Left ventricle myocardium superior (tissue), 1 donor: Measurements from ENCODE around the gene FOXA2. TPM values are rescaled to one million over a fixed set of nuclear protein-coding genes. Genes with fewer than 3 reads are reported as not detected.

ENCODE experiments used
- ATAC-seq: fragments of 200-7000 bp; cut with Tn5 transposase; one replicate; pipeline ENCODE4 v1.9.1; 2020; ENCODE audit warnings: mild to moderate bottlenecking, moderate library complexity
- DNase-seq: peaks from one replicate; pipeline ENCODE4 v3.0.0-alpha.2; 2020
- intact Hi-C: fragments of 100-400 bp; cut with micrococcal nuclease; formaldehyde crosslinking; loops from one replicate; pipeline ENCODE4 v1.11.0; 2022
- total RNA-seq: library from RNA; stranded (reverse); fragmentation: NEBNext Ultra II Directional; extraction: Animal tissue kit (Norgen Biotek cat#: 25700); gene quantifications from one replicate; pipeline ENCODE4 v1.2.1, GENCODE V29; 2021
- donor health status: DM: no; HTN: yes; CAD: no; lungs with severe emphysema.

FOXA2 gene
- total RNA-seq, 1 donor from 2014 or later, result not detected

GRCh38 chr20:22574545-22575086 lies 9.8 kb downstream of the FOXA2 start:
- DNase-seq (no peak), ATAC-seq (no peak)
- intact Hi-C loops, result no loop called here

DNA sequence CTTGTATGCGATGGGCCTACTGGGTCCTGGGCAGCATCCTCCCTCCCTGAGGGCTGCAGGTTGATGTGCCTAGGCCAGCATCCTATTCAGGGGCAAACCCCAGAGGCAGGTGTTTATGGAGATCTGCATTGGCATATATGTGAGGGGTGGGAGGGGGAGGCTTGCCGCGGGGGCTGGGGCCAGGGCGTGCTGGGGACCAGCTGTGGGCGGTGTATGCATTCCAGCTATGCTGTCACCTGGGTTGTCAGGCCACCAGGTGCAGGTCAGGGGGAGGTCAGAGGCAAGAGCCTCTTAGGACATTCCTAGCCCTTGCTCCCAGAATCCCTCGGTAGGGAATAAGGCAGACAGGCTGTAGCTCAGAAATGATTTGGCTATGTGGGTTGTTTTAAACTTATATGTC lies 11.9 kb downstream of the FOXA2 start:
- intact Hi-C loops, result no loop called here
- no peak for ATAC-seq

GRCh38 chr20:22572023-22572422 lies 12.3 kb downstream of the FOXA2 start:
- ATAC-seq (no peak), DNase-seq (no peak)
- intact Hi-C loops, result no loop called here

More for the DNA sequence above, 11.9 kb downstream of the FOXA2 start:
- DNase-seq, result no peak

DNA sequence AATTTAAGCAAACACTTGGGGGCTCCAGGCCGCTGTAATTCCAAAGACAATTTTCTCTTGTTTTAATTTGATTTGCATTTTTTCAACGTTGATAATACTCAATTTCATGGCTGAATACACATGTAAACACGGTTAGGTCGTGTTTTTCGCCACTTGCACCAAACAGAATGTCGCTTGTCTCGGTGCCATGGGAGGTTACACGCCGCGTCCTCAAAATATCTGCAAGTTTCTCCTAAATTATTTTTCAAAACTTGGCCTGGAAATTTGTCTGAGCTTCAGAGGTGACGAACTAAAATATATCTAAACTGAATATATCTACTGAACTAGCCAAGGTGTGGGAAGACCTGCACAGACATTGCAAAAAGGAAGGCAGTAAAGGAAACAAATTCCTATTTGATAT lies 15.0 kb downstream of the FOXA2 start:
- DNase-seq (no peak), ATAC-seq (no peak)
- intact Hi-C loops, result no loop called here

DNA sequence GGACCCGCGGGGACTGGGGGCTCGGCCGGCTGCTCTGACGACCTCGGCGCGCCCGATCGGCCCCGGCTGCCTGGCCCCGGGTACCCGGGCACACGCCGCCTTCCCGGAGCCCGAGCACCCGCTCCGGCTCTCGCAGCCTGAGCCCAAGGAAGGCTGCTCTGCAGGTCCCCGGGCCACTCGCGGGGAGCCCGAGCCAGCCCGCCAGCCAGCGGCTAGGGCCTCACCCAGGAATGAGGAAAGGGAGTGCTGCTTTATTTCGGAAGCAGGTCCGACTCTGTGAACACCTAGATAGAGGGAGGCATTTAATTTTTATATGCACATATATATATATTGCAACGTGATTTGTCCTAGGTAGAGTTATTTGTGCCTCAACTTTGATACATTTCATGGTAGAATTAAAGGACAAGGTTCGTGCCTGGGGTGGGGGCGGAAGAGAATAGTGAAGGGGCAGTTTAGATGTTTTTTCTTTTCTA lies 15.5 kb downstream of the FOXA2 start:
- ATAC-seq, result no peak
- intact Hi-C loops, result no loop called here
- DNase-seq, result no peak

DNA sequence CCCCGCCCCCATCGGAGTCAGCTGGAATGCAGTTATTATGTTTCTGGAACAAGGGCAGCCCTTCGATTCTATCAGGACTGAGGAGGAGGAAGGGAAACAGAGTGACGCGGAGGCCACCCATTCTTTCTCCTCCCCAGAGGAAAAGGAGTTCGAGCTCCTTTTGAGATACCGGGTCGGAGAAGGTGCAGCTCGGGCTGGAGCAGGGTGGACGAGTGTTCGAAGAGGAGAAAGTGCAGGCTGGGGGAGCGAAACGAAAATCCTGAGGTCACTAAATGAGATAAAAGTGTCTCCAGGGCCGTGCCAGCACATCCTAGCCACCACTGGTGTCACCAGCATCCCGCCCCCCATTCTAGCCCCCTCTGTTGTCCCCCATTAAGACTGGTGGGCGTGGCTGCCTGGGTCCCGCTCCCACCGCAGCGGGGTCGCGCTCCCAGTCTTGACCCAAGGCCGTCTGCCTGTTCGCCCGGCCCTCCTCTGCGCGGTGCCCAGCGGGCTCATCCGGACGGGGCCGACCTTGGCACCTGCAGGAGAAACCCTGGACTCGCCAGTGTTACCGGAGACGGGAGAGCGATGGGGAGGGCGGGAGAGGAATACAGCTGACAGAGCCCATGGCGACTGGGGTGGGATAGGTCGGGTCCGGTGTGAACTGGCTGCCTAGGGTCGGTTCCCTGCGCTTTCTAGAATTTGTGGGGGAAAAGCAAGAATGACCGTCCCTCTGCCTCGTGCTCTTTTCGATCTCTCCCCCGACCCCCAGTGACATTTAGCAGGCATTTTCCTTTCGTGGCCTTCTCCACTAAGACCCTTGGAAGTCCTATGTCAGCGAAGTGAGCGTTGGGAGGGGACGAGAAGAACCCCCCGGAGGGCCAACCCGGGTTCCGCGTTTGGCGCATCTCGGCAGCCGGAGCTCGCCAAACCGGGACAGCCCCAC lies 16.2 kb downstream of the FOXA2 start:
- intact Hi-C loops, result no loop called here
- ATAC-seq, result no peak

DNA sequence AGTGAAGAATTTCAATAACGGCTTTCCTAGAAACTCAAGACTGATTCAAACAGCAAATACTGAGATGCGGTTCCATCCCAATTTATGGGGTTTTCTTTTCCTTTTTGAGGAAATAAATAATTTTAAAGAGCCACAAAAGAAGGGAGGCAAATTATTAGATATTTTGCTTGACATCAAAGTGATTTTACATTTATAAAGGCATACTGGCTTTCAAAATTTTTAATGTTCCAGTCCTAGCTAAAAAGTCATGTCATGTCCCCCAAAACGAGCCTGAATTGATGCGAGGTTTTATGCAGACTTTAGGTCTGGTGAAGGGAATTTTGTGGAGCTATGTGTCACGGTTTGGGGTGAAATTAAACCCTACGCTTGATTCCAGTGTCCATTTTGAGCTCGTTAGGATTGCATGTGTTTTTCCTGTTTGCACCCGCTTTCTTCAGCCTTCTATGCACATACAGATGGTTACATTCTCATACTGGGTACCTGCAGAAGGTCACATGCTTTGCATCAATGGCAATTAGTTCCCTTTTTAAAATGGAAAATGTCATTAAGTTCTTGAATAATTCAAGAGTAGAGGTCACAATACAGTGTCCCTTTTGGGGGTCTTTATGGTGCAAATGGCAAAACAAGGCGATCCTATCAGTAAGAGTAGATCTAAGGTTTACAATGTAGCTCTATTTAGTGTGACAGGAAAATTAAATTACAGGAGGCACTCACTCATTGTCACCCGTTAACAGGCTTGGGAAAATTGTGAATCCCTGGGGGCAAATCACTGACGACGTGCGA lies 17.3 kb downstream of the FOXA2 start:
- no peak for DNase-seq
- no peak for ATAC-seq
- intact Hi-C loops, result no loop called here

More for the DNA sequence above, 16.2 kb downstream of the FOXA2 start:
- DNase-seq, result no peak

DNA sequence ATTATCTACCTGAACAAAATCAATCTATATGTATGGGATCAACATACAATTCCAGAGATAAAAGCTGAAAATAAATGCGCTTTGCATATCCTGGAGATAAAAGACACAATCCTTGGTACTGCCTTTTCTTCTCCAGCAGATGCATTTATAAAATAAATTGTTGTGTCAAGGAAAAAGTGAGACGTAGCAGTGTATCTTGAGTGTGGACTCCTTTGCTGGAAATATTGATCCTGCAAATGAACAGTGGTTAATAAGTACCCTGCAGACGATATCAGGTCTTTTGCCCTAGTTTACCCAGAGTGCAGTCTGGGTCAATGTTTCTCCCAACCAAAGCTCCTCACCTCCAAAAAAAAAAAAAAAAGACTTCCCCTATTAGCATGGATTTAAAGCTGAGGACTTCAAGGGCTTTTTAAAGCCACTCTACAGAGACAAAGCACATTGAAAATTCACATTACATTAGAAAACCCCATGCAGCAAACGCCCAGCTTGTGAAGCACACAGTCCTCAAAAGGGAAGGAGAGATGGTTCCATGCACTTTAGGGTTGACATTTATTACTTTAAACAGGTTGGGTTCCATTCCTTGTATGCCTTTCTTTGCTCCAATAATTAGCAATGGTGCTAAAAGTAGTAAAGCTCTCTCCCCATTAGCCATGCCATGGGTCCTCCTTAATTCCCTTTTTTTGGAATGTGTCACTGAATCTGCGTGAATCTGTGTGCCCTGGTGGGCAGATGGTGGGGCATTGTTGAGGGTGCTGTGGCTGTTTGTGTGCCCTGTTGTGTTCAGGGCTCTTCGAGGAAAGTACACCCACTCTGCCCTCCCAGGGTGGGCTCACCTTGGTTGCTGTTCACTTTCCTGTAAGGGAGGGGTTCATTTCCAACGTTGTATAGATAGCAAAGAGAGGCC lies 21.1 kb downstream of the FOXA2 start:
- intact Hi-C loops, result no loop called here
- ATAC-seq, result no peak

GRCh38 chr20:22562620-22563019 lies 21.8 kb downstream of the FOXA2 start:
- DNase-seq (no peak), ATAC-seq (no peak)
- intact Hi-C loops, result no loop called here

More for the DNA sequence above, 21.1 kb downstream of the FOXA2 start:
- no peak for DNase-seq

DNA sequence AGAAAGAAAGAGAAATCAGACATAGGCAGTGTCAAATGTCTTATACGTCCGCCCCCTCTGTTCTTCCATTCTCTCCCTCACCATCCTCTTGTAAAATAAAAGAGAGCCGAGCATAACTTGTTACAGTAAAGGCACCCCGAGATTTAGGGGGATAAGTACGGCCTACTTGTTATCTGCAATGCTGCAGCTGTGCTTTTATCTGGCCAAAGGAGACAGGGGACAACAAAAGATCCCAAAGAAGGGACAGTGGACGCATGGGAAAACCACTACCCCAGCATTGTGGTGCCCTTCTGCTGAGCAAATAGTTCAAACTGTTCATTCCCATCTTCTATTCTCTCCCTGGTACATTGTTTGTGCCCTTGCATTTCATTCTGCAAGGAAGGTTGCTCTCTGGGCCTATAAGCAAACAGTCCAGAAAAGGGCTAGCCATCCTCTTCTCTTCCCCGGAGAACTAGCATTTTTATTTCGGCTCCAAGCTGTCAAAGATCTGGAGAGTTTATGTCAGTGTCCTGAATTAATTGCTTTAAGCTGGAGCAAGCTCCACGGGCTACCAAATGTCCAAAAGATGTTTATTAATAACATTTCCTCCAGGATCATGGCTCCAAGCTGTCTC lies 22.3 kb downstream of the FOXA2 start:
- DNase-seq (no peak), ATAC-seq (no peak)
- intact Hi-C loops, result no loop called here

DNA sequence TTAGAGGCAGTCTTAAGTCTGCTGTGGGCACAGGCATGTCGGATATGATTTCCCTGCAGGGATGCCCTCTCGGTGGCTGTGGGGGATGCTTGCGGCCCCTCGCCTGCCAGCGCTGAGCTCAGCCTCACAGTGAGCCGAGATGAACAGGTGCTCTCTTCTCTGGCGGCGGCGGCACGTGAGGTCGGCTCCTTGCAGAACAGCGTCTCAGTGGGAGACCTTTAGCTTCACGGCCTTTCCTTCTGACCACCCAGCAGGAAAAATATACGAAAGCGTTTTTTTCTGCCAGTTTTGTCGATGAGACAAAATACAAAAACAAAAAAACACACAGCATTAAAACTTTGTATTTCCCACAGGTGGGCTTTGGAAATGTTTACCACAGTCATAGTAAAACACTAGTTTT lies 23.6 kb downstream of the FOXA2 start:
- ATAC-seq (no peak), DNase-seq (no peak)
- intact Hi-C loops, result no loop called here

GRCh38 chr20:22559711-22560318 lies 24.6 kb downstream of the FOXA2 start:
- DNase-seq (no peak), ATAC-seq (no peak)
- intact Hi-C loops, result no loop called here

DNA sequence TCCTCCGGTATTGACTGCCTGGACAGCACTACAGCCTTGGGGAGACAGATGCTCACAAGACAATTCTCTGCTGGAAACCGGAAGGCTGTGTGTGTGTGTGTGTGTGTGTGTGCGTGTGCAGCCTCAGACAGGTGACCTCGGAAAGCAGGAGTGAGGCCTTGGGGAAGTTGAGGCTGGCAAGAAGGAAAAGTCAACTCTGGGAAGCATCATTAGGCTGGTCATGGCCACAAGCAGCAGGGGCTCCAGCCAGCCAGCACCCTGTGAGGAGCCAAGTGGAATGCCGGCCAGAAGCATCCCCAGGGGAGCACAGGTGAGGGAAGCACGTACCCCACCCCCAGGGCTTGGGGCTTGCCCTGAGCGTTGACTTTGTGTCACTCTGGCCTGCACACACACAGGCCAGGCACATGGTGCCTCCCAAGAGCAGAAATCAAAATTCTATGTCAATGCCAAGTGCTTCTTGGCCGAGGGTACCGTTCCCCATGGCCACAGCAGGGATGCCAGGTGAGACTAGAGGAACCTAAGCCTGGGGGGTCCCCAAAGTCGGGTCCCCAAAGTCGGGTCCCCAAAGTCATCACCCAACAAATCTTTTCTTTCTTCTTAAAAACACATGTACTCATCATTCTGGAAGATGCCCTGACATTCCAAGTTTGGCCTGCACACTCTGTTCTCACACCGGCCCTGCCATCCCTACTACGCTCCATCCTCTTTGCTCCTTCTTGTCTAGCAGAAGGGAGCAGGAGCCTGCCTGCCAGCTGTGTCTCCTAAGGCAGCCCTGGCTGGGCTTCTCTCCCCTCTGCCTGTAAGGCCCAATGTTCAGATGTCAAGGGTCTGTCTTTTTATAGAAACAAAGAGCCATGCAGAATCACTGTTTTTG lies 26.7 kb downstream of the FOXA2 start:
- no peak for DNase-seq
- intact Hi-C loops, result no loop called here
- ATAC-seq, result no peak

- ATAC-seq (no peak), DNase-seq (no peak)
- intact Hi-C loops, result no loop called here
Measured at GRCh38 chr20:22556565-22557056, 27.8 kb downstream of the FOXA2 start.

DNA sequence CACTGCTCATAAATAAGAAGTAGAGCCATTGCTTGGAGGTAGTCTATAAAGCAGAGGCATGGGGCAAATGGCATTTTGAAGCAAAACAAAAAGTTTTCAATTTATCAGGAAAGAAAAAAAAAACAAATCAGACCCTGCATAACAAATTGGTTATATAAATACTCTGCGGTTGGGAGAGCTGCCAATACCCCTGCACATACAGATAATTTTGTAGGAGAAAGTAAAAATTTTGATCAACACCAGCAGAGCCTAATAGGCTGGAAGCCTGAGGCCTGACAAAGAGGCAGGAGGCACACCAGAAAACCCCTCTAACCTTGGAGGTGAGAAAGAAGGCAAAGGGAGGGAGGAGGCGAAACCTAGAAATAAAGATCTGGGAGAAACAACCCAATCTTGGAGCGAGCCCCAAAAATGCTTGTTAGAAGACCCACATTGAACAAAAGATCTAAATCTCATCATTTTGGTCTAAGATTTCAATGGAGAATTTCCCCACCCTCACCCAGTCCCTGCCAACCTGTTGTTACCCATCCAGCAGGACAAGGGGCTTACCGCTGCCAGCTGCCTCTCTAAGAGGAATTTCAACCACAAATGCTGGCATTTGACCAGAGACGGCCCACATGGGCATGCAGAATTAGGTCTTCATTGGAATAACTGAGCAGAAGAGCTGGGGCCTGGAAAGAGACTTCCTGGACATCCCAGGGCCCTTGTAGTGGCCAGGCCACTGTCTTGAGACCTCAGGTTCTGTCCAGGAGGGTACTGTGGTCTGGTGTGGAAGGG lies 28.4 kb downstream of the FOXA2 start:
- no peak for DNase-seq
- intact Hi-C loops, result no loop called here
- ATAC-seq, result no peak

- ATAC-seq (no peak), DNase-seq (no peak)
- intact Hi-C loops, result no loop called here
Measured at GRCh38 chr20:22554391-22554790, 30.0 kb downstream of the FOXA2 start.
